Activated CD8-positive, alpha-beta memory T cell treated with anti-CD3 and anti-CD28 coated beads for 24 hours (primary cell): ENCODE data around the gene IGSF23.
"Not testable (repeated sequence)": the region's sequence is repeated elsewhere in the genome, so short reads cannot be mapped to it uniquely, and the experiment has no call there.

Experiments
- DNase-seq: peaks from one replicate; pipeline ENCODE4 v3.0.0-alpha.2; 2020

IGSF23 gene

DNA sequence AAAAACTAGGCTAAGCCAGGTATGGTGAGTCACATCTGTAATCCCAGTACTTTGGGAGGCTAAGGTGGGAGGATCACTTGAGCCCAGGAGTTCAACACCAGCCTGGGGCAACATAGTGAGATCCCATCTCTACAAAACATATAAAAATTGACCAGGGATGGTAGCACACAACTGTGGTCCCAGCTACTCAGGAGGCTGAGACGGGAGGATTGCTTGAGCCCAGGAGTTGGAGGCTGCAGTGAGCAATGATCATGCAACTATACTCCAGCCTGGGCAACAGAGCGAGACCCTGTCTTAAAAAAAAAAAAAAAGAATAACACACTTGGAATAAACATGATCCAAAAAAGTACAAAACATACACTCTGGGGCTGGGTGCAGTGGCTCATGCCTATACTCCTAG lies 56.7 kb downstream of the IGSF23 start:
- not testable (repeated sequence) for DNase-seq

DNA sequence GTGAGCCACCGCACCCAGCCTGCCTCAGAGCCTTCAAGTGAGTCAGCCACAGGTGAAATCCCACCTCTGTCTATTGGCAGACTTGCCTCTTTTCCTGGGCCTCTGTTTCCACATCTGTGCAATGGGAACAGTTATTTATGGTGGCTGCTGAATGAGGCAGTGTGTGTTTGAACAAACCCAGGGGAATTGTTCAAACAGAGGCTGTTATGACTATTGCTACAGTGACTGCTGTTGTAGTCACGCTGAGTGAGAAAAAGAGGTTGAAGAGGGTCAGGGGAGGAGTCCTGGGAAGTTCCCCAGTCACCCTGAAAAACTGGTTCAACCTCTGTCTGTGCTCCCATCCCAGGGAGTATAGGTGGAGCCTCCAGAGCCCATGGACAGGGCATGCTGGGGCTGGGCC lies 58.0 kb downstream of the IGSF23 start, which contains the start of gene CEACAM19:
Gene CEACAM19 (plus strand): TSS at position 83 of the 400 bp plus-strand sequence. CDS start 450 bp downstream, outside the sequence.
- DNase-seq, result no peak

DNA sequence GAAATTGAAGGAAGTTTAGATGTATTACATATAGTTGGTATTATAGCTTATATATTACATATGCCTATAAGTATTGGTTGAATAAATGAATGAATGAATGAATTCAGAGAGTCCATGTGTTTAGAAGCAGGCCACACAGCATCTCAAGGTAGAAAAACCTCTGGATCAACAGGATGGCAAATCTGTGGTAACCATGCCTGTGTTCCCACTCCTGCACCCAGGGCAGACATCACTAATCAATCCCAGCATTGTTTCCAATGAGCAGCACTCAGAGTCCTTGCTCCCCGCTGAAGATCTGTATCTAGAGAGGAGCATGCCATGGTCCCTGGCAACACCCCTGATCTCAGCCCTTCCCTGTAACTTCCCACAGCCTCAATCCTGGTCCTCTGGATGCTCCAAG lies 58.9 kb downstream of the IGSF23 start:
- no peak for DNase-seq

DNA sequence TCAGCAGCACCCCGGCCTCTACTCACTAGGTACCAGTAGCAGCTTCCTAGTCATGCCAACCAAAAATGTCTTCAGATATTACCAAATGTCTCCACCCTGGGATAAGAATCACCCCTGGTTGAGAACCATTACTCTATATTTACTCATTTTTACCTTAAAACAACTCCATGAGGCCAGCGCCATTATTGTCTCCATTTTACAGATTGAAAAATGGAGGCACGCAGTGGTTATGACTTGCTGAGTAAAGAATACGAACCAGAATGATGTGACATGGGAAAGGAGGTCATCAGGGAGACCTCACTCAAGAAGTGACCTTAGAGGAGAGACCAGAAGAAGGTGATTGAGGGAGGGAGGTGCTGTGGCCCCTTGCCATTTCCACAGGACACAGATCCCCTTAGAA lies 60.1 kb downstream of the IGSF23 start:
- no peak for DNase-seq

DNA sequence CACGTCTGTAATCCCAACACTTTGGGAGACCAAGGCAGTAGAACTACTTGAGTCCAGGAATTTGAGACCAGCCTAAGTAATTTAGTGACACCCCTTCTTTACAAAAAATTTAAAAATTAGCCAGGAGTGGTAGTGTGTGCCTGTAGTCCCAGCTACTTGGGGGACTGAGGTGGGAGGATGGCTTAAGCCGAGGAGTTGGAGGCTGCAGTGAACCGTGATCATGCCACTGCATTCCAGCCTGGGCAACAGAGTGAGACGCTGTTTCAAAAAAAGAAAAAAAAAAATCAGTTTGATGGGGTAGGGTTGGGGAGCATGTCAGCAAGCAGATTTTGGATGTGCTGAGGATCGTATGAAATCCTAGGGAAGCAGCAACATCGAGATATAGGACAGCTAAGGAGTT lies 62.2 kb downstream of the IGSF23 start:
- DNase-seq, result no peak

DNA sequence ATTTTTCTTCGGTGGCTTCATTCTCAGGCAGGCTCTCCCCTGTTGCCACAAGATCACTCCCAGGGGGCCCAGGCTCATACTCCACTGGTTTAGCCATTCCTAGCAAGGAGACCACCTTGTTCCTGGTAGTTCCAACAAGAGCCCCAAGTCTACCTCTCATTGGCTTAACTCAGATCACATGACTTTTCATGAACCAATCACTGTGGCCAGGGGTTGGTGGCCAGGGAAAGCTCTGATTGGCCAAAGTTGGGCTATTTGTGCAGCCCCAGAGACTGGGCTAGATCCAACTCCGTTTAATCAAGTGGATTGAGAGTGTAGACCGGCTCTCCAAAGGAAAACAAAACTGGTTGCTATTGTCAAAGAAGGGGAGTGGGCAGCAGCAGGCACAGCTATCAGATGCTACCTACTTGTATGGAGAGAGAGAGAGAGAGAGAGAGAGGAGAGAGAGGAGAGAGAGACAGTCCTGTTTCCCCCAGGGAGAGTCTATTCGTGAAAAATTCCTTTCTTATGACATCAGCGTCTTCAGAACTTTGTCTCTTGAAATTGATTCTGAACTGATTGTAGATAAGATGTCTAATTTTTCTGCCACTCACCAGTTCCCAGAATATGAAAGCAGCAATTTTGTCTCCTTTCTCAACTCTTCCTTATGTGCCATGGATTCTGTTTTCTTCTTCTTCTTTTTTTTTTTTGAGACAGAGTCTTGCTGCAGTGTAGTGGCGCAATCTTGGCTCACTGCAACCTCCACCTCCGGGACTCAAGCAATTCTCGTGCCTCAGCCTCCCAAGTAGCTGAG lies 63.9 kb downstream of the IGSF23 start:
- no peak for DNase-seq

DNA sequence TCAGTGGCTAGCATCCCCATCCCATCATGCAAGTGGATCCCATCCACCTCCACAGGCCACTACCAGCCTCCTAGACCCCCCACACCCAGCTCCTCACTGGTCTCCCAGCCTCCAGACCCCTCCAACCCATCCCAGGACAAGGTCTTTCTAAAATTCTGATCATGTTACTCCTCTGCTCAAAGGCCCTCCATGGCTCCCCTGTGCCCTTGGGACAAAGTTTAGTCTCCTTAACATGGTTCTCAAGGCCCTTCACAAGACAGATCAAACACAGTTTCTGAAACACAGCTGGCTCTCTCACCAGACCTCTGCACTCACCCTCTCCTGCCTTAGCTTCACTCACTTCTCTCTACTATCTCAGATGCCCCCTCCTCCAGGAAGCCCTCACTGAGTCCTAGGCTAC lies 67.2 kb downstream of the IGSF23 start:
- DNase-seq, result no peak

DNA sequence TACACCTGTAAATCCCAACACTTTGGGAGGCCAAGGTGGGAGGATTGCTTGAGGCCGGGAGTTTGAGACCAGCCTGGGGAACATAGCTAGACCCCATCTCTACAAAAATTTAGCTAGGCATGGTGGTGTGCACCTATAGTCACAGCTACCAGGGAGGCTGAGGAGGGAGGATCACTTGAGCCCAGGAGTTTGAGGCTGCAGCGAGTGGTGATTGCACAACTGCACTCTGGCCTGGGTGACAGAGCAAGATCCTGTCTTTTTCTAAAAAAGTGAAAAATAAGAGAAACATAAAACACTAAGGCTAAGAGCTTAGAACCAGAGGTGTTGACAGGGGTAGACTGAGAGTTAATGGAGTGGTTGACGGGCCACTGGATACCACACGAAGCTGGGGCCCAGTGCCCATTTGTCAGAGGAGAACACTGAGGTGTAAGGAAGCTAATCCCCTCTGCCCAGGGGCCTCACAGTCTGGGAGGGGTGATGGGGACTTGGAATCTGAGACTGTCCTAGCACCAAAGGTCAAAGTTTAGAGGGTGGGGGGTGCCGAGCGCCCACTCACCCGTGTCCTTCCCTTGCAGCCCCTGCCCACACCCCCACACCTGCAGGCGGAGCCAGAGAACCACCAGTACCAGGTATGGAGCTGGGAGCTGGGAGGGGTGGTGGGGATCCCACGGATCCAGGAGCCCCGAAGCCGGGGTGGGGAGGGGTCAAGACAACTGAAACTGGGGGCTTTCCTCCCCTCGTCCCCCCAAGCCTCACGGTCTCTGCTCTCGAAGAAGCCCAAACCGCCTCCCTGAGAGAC lies 68.8 kb downstream of the IGSF23 start:
- no peak for DNase-seq

DNA sequence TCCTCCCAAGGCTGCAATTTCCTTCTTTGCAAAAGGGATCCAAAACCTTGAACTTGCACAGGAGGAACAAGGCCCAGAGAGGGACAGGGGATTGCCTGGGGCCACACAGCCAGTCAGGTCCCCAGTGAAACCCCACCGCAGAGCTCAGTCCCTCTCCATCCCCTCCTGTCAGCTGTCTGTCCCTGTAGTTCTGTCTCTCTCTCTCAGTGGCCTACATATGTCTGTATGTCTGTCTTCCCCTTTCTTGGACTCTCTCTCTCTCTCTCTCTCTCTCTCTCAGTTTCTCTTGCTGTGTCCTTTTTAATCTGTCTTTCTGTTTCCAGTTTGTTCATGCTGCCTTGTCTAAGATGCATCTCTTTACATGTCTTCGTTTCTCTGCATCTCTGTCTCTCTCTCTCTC lies 69.4 kb downstream of the IGSF23 start:
- no peak for DNase-seq

DNA sequence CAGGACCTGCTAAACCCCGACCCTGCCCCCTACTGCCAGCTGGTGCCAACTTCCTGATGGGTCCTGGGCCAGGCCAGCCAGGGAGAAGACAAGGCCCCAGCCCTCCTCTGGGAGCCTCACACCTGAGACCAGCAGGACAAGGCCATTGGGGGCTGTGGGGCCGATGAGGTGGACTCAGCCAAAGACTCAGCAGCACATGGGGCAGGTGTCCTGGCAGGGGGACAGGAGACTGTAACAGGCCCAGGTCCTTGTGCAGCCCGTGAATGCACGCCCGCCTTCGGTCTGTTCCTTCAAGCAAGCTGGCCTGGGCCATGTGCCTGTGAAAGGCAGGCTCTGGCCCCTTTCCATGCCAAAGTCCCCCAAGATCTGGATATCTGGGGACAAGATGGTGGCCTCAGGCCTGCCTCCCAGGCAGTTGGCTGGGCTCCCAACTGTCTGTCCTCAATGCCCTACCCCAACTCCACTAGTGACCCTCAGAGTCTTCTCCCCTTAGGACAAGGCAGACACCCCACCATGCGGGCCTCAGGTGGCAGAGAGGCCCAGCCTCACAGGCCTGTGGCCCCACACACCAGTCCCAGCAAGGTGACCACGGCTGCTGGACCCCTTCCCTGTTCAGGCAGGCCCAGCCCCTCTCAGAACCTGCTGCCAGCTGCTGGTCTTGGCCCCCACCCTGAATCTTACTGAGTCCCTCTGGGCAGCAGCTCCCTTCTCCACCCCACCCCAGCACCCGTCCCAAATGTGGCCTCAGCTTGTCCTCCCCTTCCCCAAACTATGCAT lies 70.3 kb downstream of the IGSF23 start:
- no peak for DNase-seq

DNA sequence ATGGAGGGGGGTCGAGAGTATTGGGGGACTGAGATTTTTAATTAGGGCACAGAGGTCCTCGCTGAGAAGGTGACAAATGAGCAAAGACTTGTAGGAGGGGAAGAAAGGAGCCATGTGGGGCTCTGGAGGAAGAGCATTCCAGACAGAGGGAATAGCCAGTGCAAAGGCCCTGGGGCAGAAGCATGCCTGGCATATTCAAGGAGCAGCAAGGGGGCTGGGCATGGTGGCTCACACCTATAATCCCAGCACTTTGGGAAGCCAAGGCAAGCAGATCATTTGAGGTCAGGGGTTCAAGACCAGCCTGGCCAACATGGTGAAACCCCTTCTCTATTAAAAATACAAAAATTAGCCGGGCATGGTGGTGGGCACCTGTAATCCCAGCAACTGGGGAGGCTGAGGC lies 71.0 kb downstream of the IGSF23 start:
- DNase-seq, result not testable (repeated sequence)

DNA sequence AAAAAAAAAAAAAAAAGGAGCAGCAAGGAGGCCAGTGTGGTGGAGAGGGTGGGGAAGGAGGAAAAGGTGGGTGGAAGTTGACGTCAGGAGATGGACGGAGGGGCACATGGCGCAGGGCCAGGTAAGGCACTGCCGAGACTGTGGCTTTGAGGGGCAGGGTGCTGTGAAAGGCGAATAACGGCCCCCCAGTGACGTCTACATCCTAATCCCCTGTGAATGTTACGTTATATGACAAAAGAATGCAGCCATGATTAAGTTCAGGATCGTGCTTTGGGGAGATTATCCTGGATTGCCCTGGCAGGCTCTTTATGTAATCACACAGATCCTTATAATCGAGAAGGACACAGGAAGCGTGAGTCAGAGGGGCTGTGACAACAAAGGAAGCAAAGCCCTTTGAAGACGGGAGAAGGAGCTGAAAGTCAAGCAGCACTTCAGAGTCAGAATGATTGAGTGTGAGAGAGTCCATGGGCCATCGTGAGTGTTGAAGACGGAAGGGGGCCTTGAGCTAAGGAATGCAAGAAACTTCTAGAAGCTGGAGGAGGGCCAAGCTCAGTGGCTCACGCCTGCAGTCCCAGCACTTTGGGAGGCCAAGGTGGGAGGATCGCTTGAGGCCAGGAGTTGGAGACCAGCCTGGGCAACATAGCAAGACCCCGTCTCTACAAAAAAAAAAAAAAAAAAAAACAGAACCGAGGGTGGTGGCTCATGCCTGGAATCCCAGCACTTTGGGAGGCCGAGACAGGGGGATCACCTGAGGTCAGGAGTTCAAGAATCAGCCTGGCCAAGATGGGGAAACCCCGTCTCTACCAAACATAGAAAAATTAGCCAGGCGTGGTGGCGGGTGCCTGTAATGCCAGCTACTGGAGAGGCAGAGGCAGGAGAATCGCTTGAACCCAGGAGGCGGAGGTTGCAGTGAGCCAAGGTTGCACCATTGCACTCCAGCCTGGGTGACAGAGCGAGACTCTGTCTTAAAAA lies 71.8 kb downstream of the IGSF23 start:
- DNase-seq, result no peak

DNA sequence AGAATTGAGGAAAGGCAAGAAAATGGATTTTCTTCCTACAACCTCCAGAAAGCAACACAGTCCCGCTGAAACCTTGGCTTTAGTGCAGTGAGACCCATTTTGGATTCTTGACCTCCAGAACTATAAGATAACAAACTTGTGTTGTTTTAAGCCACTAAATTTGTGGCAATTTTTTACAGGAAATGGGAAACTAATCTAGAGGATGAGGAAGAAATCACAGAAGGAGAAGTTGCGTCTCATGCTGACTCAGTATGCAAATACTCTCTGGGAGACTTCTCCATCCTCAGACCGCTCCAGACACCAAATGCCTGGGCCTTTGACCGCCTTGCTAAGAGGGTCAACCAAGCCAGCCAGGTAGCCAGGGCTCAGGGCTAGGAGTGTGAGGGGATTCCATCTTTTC lies 72.5 kb downstream of the IGSF23 start:
- DNase-seq, result no peak
